Liver (tissue), 9 donors: Measurements from ENCODE around the gene C1QL1. TPM values are rescaled to one million over a fixed set of nuclear protein-coding genes. Genes with fewer than 3 reads are reported as not detected.

Source experiments
- DNase-seq: peaks from one replicate; pipeline ENCODE4 v3.0.0-alpha.2; 2017; ENCODE audit warnings: low spot score
- H3K27ac ChIP-seq, 2 donors: one replicate each; pipeline ENCODE4 v1.7.0; 2013; ENCODE audit warnings: inconsistent platforms in 2 of 2, low read length in 2 of 2, control low read depth in 1 of 2, low read depth in 1 of 2, mild to moderate bottlenecking in 1 of 2
- H3K27me3 ChIP-seq, 4 donors: one replicate each; pipeline versions ENCODE4 v1.6.1 to v1.7.0; 2013; ENCODE audit warnings: low read length in 3 of 4, inconsistent platforms in 1 of 4, mild to moderate bottlenecking in 1 of 4, moderate library complexity in 1 of 4; ENCODE audit not compliant: control insufficient read depth in 4 of 4, insufficient read depth in 4 of 4
- H3K36me3 ChIP-seq, 4 donors: one replicate each; pipeline versions ENCODE4 v1.6.1 to v1.7.0; 2013; ENCODE audit warnings: low read length in 3 of 4, mild to moderate bottlenecking in 3 of 4, low read depth in 1 of 4, moderate library complexity in 1 of 4; ENCODE audit not compliant: control insufficient read depth in 4 of 4, insufficient read depth in 3 of 4
- H3K4me1 ChIP-seq, 4 donors: one replicate each; pipeline versions ENCODE4 v1.6.1 to v1.7.0; 2013; ENCODE audit warnings: low read length in 3 of 4, mild to moderate bottlenecking in 3 of 4, moderate library complexity in 1 of 4; ENCODE audit not compliant: control insufficient read depth in 4 of 4, insufficient read depth in 4 of 4
- H3K4me3 ChIP-seq, 3 donors: one replicate each; pipeline versions ENCODE4 v1.6.1 to v1.7.0; 2013; ENCODE audit warnings: low read length in 3 of 3, control low read depth in 1 of 3, low read depth in 1 of 3, mild to moderate bottlenecking in 1 of 3
- H3K9ac ChIP-seq, 2 donors: one replicate each; pipeline ENCODE4 v1.7.0; 2013; ENCODE audit warnings: low read length in 2 of 2, mild to moderate bottlenecking in 2 of 2, moderate library complexity in 2 of 2, control low read depth in 1 of 2, low read depth in 1 of 2
- H3K9me3 ChIP-seq, 4 donors: one replicate each; pipeline versions ENCODE4 v1.6.1 to v1.7.0; 2013; ENCODE audit warnings: low read length in 3 of 4; ENCODE audit not compliant: control insufficient read depth in 4 of 4
- EGR1 ChIP-seq, 2 donors: IDR thresholded peaks; 2 replicates each; pipeline ENCODE4 v1.6.1; 2016 to 2018; ENCODE audit warnings: antibody characterized with exemption in 2 of 2, low read depth in 2 of 2
- FOXA2 ChIP-seq: IDR thresholded peaks from 2 replicates; pipeline ENCODE4 v1.6.1; 2016; ENCODE audit warnings: antibody characterized with exemption
- GABPA ChIP-seq, 2 donors: IDR thresholded peaks in 1 of 2; conservative IDR thresholded peaks in 1 of 2; 2 replicates each; pipeline ENCODE4 v1.6.1; 2016; ENCODE audit warnings: antibody characterized with exemption in 2 of 2, mild to moderate bottlenecking in 1 of 2, moderate library complexity in 1 of 2
- HNF4A ChIP-seq, 2 donors: conservative IDR thresholded peaks; 2 replicates each; pipeline ENCODE4 v1.6.1; 2016; ENCODE audit warnings: antibody characterized with exemption in 2 of 2, mild to moderate bottlenecking in 2 of 2
- HNF4G ChIP-seq: IDR thresholded peaks from 2 replicates; pipeline ENCODE4 v1.6.1; 2016; ENCODE audit warnings: antibody characterized with exemption
- JUND ChIP-seq, 2 donors: IDR thresholded peaks; 2 replicates each; pipeline ENCODE4 v1.6.1; 2016; ENCODE audit warnings: antibody characterized with exemption in 2 of 2
- NR2F2 ChIP-seq: IDR thresholded peaks from 2 replicates; pipeline ENCODE4 v1.6.1; 2016; ENCODE audit warnings: antibody characterized with exemption
- RAD21 ChIP-seq, 2 donors: IDR thresholded peaks; 2 replicates each; pipeline ENCODE4 v1.6.1; 2016; ENCODE audit warnings: antibody characterized with exemption in 2 of 2, mild to moderate bottlenecking in 2 of 2
- SP1 ChIP-seq: IDR thresholded peaks from 2 replicates; pipeline ENCODE4 v1.6.1; 2018; ENCODE audit warnings: antibody characterized with exemption, mild to moderate bottlenecking
- TAF1 ChIP-seq: conservative IDR thresholded peaks from 2 replicates; pipeline ENCODE4 v1.6.1; 2016; ENCODE audit warnings: antibody characterized with exemption, mild to moderate bottlenecking
- YY1 ChIP-seq: IDR thresholded peaks from 2 replicates; pipeline ENCODE4 v1.6.1; 2016; ENCODE audit warnings: antibody characterized with exemption, mild to moderate bottlenecking
- WGBS: extraction: QIAGEN DNeasy Blood & Tissue Kit; methylation state at CpG from one replicate; pipeline ENCODE4 v1.1.7; 2013; 5-methylcytosine and 5-hydroxymethylcytosine counted together
- polyA plus RNA-seq, 2 donors: library from polyadenylated mRNA; stranded (reverse) in 1 of 2; unstranded in 1 of 2; fragments of 200-250 nt in 1 of 2; fragments of >200 nt in 1 of 2; fragmentation: Nextera tagmentation in 1 of 2; extraction: Ambion mirVana in 1 of 2; gene quantifications; one replicate each; pipeline versions ENCODE4 v1.2.1 to v1.2.3, GENCODE V29; 2013 to 2015
- total RNA-seq, 2 donors: library from RNA; depleted of rRNA; stranded (reverse); fragments of >200 nt; gene quantifications; one replicate each; pipeline ENCODE4 v1.2.3, GENCODE V29; 2014
- TF ChIP-seq, protein P1 (sequence below): IDR thresholded peaks from 2 replicates; pipeline ENCODE4 v1.6.1; 2016; ENCODE audit warnings: antibody characterized with exemption
- TF ChIP-seq, protein P2 (sequence below): IDR thresholded peaks from 2 replicates; pipeline ENCODE4 v1.6.1; 2016; ENCODE audit warnings: antibody characterized with exemption, mild to moderate bottlenecking
- TF ChIP-seq, protein P3 (sequence below): IDR thresholded peaks from 2 replicates; pipeline ENCODE4 v1.6.1; 2016; ENCODE audit warnings: antibody characterized with exemption
- donor health status: healthy.
- donor health status: healthy.
- donor health status: healthy.
- donor health status: healthy.
- donor health status: healthy.

The C1QL1 gene
- total and polyA plus RNA-seq, 4 donors, result 0.17 to 0.57 (median 0.23) TPM; not detected in 1

DNA sequence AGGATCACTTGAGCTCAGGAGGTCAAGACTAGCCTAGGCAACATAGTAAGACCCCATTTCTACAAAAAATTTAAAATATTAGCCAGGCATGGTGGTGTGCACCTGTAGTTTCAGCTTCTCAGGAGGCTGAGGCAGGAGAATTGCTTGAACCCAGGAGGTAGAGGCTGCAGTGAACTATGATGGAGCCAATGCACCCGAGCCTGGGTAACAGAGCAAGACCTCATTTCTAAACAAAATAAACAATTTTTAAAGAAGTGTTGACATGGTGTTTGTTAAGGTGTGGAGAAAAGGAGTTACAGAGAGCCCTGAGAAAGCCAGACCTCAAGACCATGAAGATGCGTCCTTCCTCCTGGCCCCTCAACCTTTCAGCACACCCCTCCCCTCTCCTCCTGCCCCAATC lies 37.6 kb upstream of the C1QL1 start:
- no peaks in the 10 kb centered on the region for H3K27me3 ChIP-seq
- 91% methylated on average over 2 of the region's 2 CpGs for WGBS
- DNase-seq, result no peak
- peaks cover 0 to 8% (median 5%) of the 10 kb centered on the region in 4 donors for H3K4me1 ChIP-seq
- TF ChIP-seq, protein P1, sequence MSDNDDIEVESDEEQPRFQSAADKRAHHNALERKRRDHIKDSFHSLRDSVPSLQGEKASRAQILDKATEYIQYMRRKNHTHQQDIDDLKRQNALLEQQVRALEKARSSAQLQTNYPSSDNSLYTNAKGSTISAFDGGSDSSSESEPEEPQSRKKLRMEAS, result no peak
- TF ChIP-seq RAD21 (IDR thresholded peaks at IDR 0.05) (no peak), YY1 (no peak), HNF4A (conservative IDR thresholded peaks at IDR 0.05) (no peak), GABPA (IDR thresholded peaks at IDR 0.05 in 1 of 2, conservative IDR thresholded peaks at IDR 0.05 in 1 of 2) (no peak)
- TF ChIP-seq, protein P2, sequence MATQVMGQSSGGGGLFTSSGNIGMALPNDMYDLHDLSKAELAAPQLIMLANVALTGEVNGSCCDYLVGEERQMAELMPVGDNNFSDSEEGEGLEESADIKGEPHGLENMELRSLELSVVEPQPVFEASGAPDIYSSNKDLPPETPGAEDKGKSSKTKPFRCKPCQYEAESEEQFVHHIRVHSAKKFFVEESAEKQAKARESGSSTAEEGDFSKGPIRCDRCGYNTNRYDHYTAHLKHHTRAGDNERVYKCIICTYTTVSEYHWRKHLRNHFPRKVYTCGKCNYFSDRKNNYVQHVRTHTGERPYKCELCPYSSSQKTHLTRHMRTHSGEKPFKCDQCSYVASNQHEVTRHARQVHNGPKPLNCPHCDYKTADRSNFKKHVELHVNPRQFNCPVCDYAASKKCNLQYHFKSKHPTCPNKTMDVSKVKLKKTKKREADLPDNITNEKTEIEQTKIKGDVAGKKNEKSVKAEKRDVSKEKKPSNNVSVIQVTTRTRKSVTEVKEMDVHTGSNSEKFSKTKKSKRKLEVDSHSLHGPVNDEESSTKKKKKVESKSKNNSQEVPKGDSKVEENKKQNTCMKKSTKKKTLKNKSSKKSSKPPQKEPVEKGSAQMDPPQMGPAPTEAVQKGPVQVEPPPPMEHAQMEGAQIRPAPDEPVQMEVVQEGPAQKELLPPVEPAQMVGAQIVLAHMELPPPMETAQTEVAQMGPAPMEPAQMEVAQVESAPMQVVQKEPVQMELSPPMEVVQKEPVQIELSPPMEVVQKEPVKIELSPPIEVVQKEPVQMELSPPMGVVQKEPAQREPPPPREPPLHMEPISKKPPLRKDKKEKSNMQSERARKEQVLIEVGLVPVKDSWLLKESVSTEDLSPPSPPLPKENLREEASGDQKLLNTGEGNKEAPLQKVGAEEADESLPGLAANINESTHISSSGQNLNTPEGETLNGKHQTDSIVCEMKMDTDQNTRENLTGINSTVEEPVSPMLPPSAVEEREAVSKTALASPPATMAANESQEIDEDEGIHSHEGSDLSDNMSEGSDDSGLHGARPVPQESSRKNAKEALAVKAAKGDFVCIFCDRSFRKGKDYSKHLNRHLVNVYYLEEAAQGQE, result no peak
- H3K9ac ChIP-seq, result no peak overlapping the region
- no peak overlapping the region for H3K4me3 ChIP-seq
- H3K27ac ChIP-seq, result no peak overlapping the region
- no peaks in the 10 kb centered on the region for H3K36me3 ChIP-seq
- no peaks in the 10 kb centered on the region for H3K9me3 ChIP-seq

DNA sequence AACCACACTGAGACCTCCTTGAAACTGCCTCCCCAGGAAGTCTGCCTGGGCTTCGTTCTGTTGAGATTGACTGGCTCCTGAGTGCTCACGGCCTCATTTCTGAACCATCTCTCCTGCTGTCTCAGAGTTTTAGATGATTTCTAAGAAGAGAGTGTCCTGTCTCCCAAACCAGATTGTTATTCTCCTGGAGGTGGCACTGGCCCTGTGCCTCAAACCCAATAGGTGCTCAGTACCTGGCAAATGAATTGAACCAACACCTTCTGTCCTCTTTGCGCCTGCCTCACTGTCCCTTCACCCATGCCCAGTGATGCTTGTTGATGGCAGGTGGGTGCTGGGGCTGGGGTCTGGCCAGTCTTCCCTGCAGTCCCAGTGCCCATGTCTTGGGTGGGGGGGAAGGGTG lies 36.3 kb upstream of the C1QL1 start:
- WGBS, result 96% methylated on average over 3 of the region's 3 CpGs
- TF ChIP-seq, protein P3, sequence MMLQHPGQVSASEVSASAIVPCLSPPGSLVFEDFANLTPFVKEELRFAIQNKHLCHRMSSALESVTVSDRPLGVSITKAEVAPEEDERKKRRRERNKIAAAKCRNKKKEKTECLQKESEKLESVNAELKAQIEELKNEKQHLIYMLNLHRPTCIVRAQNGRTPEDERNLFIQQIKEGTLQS, result no peak
- TF ChIP-seq SP1 (no peak), JUND (IDR thresholded peaks at IDR 0.05) (no peak), FOXA2 (no peak), EGR1 (IDR thresholded peaks at IDR 0.05; ENCODE audit: low read depth in 2 of 2) (no peak), GABPA (IDR thresholded peaks at IDR 0.05 in 1 of 2, conservative IDR thresholded peaks at IDR 0.05 in 1 of 2) (no peak), TAF1 (no peak), RAD21 (IDR thresholded peaks at IDR 0.05) (no peak), NR2F2 (no peak), HNF4G (no peak)
- TF ChIP-seq, protein P1, result no peak
- TF ChIP-seq, protein P2, result no peak
- no peak for DNase-seq
- peaks cover 0 to 4% (median 1%) of the 10 kb centered on the region in 4 donors for H3K9me3 ChIP-seq
- no peak overlapping the region for H3K4me3 ChIP-seq
- no peaks in the 10 kb centered on the region for H3K27me3 ChIP-seq
- no peaks in the 10 kb centered on the region for H3K36me3 ChIP-seq
- H3K27ac ChIP-seq, result no peak overlapping the region
- peaks cover 0 to 8% (median 5%) of the 10 kb centered on the region in 4 donors for H3K4me1 ChIP-seq
- H3K9ac ChIP-seq, result no peak overlapping the region
